GM12878 (cell line): ENCODE data around the gene LMAN1L. TPM values are rescaled to one million over a fixed set of nuclear protein-coding genes. Genes with fewer than 3 reads are reported as not detected.
A peak's percentile ranks its signal among the peaks of the same experiment; 100 is the strongest.

Experiments
- ATAC-seq: fragments of 200-7000 bp; cut with Tn5 transposase; 3 replicates; pipeline ENCODE4 v1.9.1; 2020; ENCODE audit warnings: mild to moderate bottlenecking, moderate library complexity
- BruUV-seq: library from RNA; stranded (reverse); fragments of 400-500 nt; replicated peaks from 2 replicates; lab custom pipeline; 2021; lab: Mats Ljungman, UMichigan
- CTCF ChIA-PET: fragments of 300-600 bp; sonication (Branson Sonifier 250); formaldehyde crosslinking; extraction: SDS; loops from one replicate; lab custom pipeline; 2021; ENCODE audit warnings: inconsistent platforms; lab: Yijun Ruan, JAX
- POLR2A ChIA-PET: fragments of 350-600 bp; formaldehyde crosslinking; extraction: SDS; loops from one replicate; lab custom pipeline; 2021; ENCODE audit warnings: inconsistent platforms; lab: Charles Lee
- RAD21 ChIA-PET: fragments of 300-600 bp; sonication (Branson Sonifier 250); formaldehyde crosslinking; loops from one replicate; lab custom pipeline; 2023; ENCODE audit warnings: antibody characterized with exemption; ENCODE audit not compliant: unreplicated experiment; lab: Charles Lee
- SMC1A ChIA-PET: fragments of 300-600 bp; sonication (Branson Sonifier 250); formaldehyde crosslinking; loops from one replicate; lab custom pipeline; 2023; ENCODE audit not compliant: unreplicated experiment, uncharacterized antibody; lab: Charles Lee
- DNase-seq: peaks from one replicate; pipeline ENCODE4 v3.0.0-alpha.2; 2011; ENCODE audit warnings: low read depth, low spot score
- FAIRE-seq: peaks from 3 replicates; lab custom pipeline; 2011; peaks lifted over from hg19 to GRCh38; lab: Jason Lieb, UNC
- H2AFZ ChIP-seq: 2 replicates; pipeline ENCODE4 v1.6.0; 2011; ENCODE audit warnings: low read depth, low read length, control low read depth; ENCODE audit not compliant: control insufficient read depth
- H3K27ac ChIP-seq: 2 replicates; pipeline ENCODE4 v1.5.1; 2011; ENCODE audit warnings: control low read depth; ENCODE audit not compliant: control insufficient read depth, insufficient read depth
- H3K27me3 ChIP-seq, 2 experiments: replicated peaks in 1 of 2; 2 replicates each; pipeline versions ENCODE4 v1.6.0 to v1.6.1; 2011; ENCODE audit warnings: low read length in 1 of 2; ENCODE audit not compliant: control insufficient read depth in 2 of 2, insufficient read depth in 2 of 2
- H3K36me3 ChIP-seq, 2 experiments: 2 replicates each; pipeline ENCODE4 v1.5.1; 2011; ENCODE audit warnings: low read length in 1 of 2; ENCODE audit not compliant: control insufficient read depth in 2 of 2, insufficient read depth in 2 of 2
- H3K4me1 ChIP-seq: 2 replicates; pipeline ENCODE4 v1.6.1; 2011; ENCODE audit warnings: mild to moderate bottlenecking, low read length, moderate library complexity, mixed read lengths; ENCODE audit not compliant: control insufficient read depth, insufficient read depth
- H3K4me2 ChIP-seq: 2 replicates; pipeline ENCODE4 v1.6.0; 2011; ENCODE audit warnings: control low read depth; ENCODE audit not compliant: control insufficient read depth, insufficient read depth
- H3K4me3 ChIP-seq: fragments of 200-600 bp; sonication (generic); 2 replicates; pipeline ENCODE4 v1.5.1; 2016
- H3K79me2 ChIP-seq: 2 replicates; pipeline ENCODE4 v1.6.0; 2011; ENCODE audit warnings: low read length; ENCODE audit not compliant: control insufficient read depth, insufficient read depth
- H3K9ac ChIP-seq: 2 replicates; pipeline ENCODE4 v1.8.0; 2011; ENCODE audit warnings: low read length, control low read depth, mixed read lengths; ENCODE audit not compliant: control insufficient read depth, insufficient read depth
- H3K9me3 ChIP-seq: replicated peaks from 3 replicates; pipeline ENCODE4 v1.5.1; 2011; ENCODE audit warnings: mild to moderate bottlenecking, low read length; ENCODE audit not compliant: control insufficient read depth, insufficient read depth
- H4K20me1 ChIP-seq: 2 replicates; pipeline ENCODE4 v1.6.0; 2011; ENCODE audit not compliant: control insufficient read depth, insufficient read depth
- CBX5 ChIP-seq: sonication (generic); IDR thresholded peaks from 2 replicates; pipeline ENCODE4 v1.6.1; 2016; ENCODE audit warnings: low read depth, moderate library complexity, mild to moderate bottlenecking, inconsistent platforms
- CHD2 ChIP-seq: IDR thresholded peaks from 2 replicates; pipeline ENCODE4 v1.6.1; 2011; ENCODE audit warnings: low read depth, low read length, improper control_type of control experiment, borderline replicate concordance
- CREB1 ChIP-seq: IDR thresholded peaks from 2 replicates; pipeline ENCODE4 v1.6.1; 2012; ENCODE audit warnings: low read depth, mild to moderate bottlenecking, inconsistent platforms
- DPF2 ChIP-seq: fragments of 450-650 bp; IDR thresholded peaks from 2 replicates; pipeline ENCODE4 v1.6.1; 2017; ENCODE audit warnings: mild to moderate bottlenecking
- GATAD2B ChIP-seq: fragments of 450-650 bp; conservative IDR thresholded peaks from 2 replicates; pipeline ENCODE4 v1.6.1; 2017; ENCODE audit warnings: low read depth, mild to moderate bottlenecking, moderate library complexity
- JUND ChIP-seq: IDR thresholded peaks from 2 replicates; pipeline ENCODE4 v1.6.1; 2012; ENCODE audit warnings: low read depth, mild to moderate bottlenecking, low read length, improper control_type of control experiment, moderate library complexity
- MEF2B ChIP-seq: fragments of 450-650 bp; IDR thresholded peaks from 2 replicates; pipeline ENCODE4 v1.6.1; 2018; ENCODE audit warnings: mild to moderate bottlenecking, moderate library complexity; ENCODE audit not compliant: partially characterized antibody, poor library complexity, severe bottlenecking
- NR2C2 ChIP-seq: IDR thresholded peaks from 2 replicates; pipeline ENCODE4 v1.6.1; 2011; ENCODE audit warnings: borderline replicate concordance, low read depth; ENCODE audit not compliant: control insufficient read depth, insufficient read length
- PAX8 ChIP-seq: fragments of 450-650 bp; IDR thresholded peaks from 2 replicates; pipeline ENCODE4 v1.6.1; 2017; ENCODE audit warnings: mild to moderate bottlenecking, moderate library complexity
- STAT3 ChIP-seq: IDR thresholded peaks from 2 replicates; pipeline ENCODE4 v1.6.1; 2011; ENCODE audit warnings: low read depth, low read length, improper control_type of control experiment
- WRNIP1 ChIP-seq: IDR thresholded peaks from 2 replicates; pipeline ENCODE4 v1.6.1; 2011; ENCODE audit warnings: low read depth, low read length, improper control_type of control experiment, borderline replicate concordance
- WGBS: methylation state at CpG from one replicate; pipeline ENCODE4 v1.1.6; 2016; ENCODE audit warnings: low lambda C conversion rate; ENCODE audit not compliant: insufficient replicate concordance, insufficient coverage; ENCODE audit errors: missing lambda C conversion rate; 5-methylcytosine and 5-hydroxymethylcytosine counted together
- in situ Hi-C: fragments of 300-500 bp; cut with MboI; formaldehyde crosslinking; loops from 9 replicates; pipeline ENCODE4 v1.14.3; 2018; ENCODE audit warnings: mixed read lengths
- intact Hi-C: fragments of 100-400 bp; cut with micrococcal nuclease; formaldehyde crosslinking; loops from one replicate; pipeline ENCODE4 v1.14.2; 2022; ENCODE audit not compliant: unreplicated experiment
- polyA plus RNA-seq, 11 experiments: library from polyadenylated mRNA; depleted of rRNA in 4 of 11; unstranded in 6 of 11; stranded (reverse) in 5 of 11; fragments of >200 nt; fragmentation: Nextera tagmentation in 4 of 11; fragmentation: Illumina TruSeq in 1 of 11; extraction: Ambion mirVana in 4 of 11; extraction: Trizol in 1 of 11; gene quantifications; 1 replicate in 1 of 11; 2 replicates in 10 of 11; pipeline versions ENCODE4 v1.2.1 to v1.2.3, GENCODE V29; 2011 to 2016; ENCODE audit warnings: inconsistent platforms in 2 of 11, missing spikeins in 2 of 11, low read depth in 1 of 11
- total RNA-seq, 4 experiments: library from RNA; depleted of rRNA in 3 of 4; stranded (reverse); fragments of >200 nt in 3 of 4; fragmentation: Illumina TruSeq in 1 of 4; extraction: Trizol in 1 of 4; gene quantifications; 2 replicates each; pipeline versions ENCODE4 v1.2.1 to v1.2.3, GENCODE V29; 2013 to 2021
- TF ChIP-seq, protein P1 (sequence below): IDR thresholded peaks from 2 replicates; pipeline ENCODE4 v1.6.1; 2012; ENCODE audit warnings: mild to moderate bottlenecking, low read depth, low read length
- TF ChIP-seq, protein P2 (sequence below): IDR thresholded peaks from 2 replicates; pipeline ENCODE4 v1.6.1; 2012; ENCODE audit warnings: improper control_type of control experiment, low read depth, low read length; ENCODE audit not compliant: insufficient replicate concordance

Gene LMAN1L
- total and polyA plus RNA-seq, 10 of the 15 experiments (the other 5 are each of a cell fraction or from before 2014, with no cell fraction given) = not detected

- TF ChIP-seq JUND = no peak
- no peak for TF ChIP-seq PAX8
- TF ChIP-seq, protein P1, sequence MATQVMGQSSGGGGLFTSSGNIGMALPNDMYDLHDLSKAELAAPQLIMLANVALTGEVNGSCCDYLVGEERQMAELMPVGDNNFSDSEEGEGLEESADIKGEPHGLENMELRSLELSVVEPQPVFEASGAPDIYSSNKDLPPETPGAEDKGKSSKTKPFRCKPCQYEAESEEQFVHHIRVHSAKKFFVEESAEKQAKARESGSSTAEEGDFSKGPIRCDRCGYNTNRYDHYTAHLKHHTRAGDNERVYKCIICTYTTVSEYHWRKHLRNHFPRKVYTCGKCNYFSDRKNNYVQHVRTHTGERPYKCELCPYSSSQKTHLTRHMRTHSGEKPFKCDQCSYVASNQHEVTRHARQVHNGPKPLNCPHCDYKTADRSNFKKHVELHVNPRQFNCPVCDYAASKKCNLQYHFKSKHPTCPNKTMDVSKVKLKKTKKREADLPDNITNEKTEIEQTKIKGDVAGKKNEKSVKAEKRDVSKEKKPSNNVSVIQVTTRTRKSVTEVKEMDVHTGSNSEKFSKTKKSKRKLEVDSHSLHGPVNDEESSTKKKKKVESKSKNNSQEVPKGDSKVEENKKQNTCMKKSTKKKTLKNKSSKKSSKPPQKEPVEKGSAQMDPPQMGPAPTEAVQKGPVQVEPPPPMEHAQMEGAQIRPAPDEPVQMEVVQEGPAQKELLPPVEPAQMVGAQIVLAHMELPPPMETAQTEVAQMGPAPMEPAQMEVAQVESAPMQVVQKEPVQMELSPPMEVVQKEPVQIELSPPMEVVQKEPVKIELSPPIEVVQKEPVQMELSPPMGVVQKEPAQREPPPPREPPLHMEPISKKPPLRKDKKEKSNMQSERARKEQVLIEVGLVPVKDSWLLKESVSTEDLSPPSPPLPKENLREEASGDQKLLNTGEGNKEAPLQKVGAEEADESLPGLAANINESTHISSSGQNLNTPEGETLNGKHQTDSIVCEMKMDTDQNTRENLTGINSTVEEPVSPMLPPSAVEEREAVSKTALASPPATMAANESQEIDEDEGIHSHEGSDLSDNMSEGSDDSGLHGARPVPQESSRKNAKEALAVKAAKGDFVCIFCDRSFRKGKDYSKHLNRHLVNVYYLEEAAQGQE = no peak
- TF ChIP-seq MEF2B = no peak
- TF ChIP-seq, protein P2, sequence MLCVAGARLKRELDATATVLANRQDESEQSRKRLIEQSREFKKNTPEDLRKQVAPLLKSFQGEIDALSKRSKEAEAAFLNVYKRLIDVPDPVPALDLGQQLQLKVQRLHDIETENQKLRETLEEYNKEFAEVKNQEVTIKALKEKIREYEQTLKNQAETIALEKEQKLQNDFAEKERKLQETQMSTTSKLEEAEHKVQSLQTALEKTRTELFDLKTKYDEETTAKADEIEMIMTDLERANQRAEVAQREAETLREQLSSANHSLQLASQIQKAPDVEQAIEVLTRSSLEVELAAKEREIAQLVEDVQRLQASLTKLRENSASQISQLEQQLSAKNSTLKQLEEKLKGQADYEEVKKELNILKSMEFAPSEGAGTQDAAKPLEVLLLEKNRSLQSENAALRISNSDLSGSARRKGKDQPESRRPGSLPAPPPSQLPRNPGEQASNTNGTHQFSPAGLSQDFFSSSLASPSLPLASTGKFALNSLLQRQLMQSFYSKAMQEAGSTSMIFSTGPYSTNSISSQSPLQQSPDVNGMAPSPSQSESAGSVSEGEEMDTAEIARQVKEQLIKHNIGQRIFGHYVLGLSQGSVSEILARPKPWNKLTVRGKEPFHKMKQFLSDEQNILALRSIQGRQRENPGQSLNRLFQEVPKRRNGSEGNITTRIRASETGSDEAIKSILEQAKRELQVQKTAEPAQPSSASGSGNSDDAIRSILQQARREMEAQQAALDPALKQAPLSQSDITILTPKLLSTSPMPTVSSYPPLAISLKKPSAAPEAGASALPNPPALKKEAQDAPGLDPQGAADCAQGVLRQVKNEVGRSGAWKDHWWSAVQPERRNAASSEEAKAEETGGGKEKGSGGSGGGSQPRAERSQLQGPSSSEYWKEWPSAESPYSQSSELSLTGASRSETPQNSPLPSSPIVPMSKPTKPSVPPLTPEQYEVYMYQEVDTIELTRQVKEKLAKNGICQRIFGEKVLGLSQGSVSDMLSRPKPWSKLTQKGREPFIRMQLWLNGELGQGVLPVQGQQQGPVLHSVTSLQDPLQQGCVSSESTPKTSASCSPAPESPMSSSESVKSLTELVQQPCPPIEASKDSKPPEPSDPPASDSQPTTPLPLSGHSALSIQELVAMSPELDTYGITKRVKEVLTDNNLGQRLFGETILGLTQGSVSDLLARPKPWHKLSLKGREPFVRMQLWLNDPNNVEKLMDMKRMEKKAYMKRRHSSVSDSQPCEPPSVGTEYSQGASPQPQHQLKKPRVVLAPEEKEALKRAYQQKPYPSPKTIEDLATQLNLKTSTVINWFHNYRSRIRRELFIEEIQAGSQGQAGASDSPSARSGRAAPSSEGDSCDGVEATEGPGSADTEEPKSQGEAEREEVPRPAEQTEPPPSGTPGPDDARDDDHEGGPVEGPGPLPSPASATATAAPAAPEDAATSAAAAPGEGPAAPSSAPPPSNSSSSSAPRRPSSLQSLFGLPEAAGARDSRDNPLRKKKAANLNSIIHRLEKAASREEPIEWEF = no peak
- TF ChIP-seq STAT3 = no peak
- TF ChIP-seq NR2C2 = no peak
- TF ChIP-seq DPF2 = no peak
- TF ChIP-seq GATAD2B = no peak
- TF ChIP-seq WRNIP1 = no peak
- TF ChIP-seq CBX5 = no peak
- no peak for TF ChIP-seq CHD2
- no peak for TF ChIP-seq CREB1
- RAD21 ChIA-PET = interaction anchor here (0.9 to 25.2 kb wide), 6 partner anchors 0 to 394 kb away, joined by 3 to 1186 read pairs (median 6); partner anchors contain the start of gene CSK
- ATAC-seq = no peak
- Histone ChIP-seq H3K4me2 (peak overlapping the region; percentile 11), H2AFZ (no peak overlapping the region), H3K27me3 (no peaks in the 10 kb centered on the region), H3K79me2 (peaks cover 43% of the 10 kb centered on the region), H4K20me1 (no peaks in the 10 kb centered on the region), H3K4me1 (peaks cover 73% of the 10 kb centered on the region), H3K4me3 (no peak overlapping the region), H3K27ac (peak overlapping the region; percentile 96; the same call in 1 of the 2 replicates), H3K36me3 (no peaks in the 10 kb centered on the region; a peak in 1 of 4 replicates), H3K9me3 (no peaks in the 10 kb centered on the region), H3K9ac (no peak overlapping the region)
- no peak for DNase-seq
- WGBS = 19% methylated on average over 7 of the region's 7 CpGs
- SMC1A ChIA-PET = interaction anchor here (1.2 to 17.6 kb wide), 4 partner anchors 7 to 171 kb away, joined by 3 to 811 read pairs (median 56); partner anchors contain the start of gene FAM219B
- POLR2A ChIA-PET = interaction anchor here (0.7 to 17.5 kb wide), 7 partner anchors 10 to 395 kb away, joined by 3 to 602 read pairs (median 8); partner anchors contain the start of gene CSK
- in situ Hi-C loops = no loop called here
- intact Hi-C loops = no loop called here
- CTCF ChIA-PET = interaction anchor here (0.6 to 25.9 kb wide), 8 partner anchors 3 to 756 kb away, joined by 3 to 1288 read pairs (median 10); partner anchors contain the start of gene CSK
- FAIRE-seq = no peak
- BruUV-seq = no TSS peak
These were observed 33.4 kb upstream of the LMAN1L start for GRCh38 chr15:74779162-74779648.
